GM18873 (cell line): Measurements from ENCODE around the gene ARHGAP24.

ENCODE experiments used
- ATAC-seq: cut with Tn5 transposase; IDR thresholded peaks from one replicate; pipeline ENCODE4 v1.9.1; 2021; ENCODE audit warnings: mild to moderate bottlenecking, moderate library complexity, moderate number of reproducible peaks; ENCODE audit not compliant: unreplicated experiment, low FRiP score

ARHGAP24 gene

GRCh38 chr4:85681221-85681657 is 206.3 kb downstream of the ARHGAP24 start:
- ATAC-seq = no peak

- ATAC-seq = no peak
Measured at GRCh38 chr4:85681921-85682320, 207.0 kb downstream of the ARHGAP24 start.

GRCh38 chr4:85682391-85682790 is 207.4 kb downstream of the ARHGAP24 start:
- no peak for ATAC-seq

- no peak for ATAC-seq
Measured at GRCh38 chr4:85684676-85685075, 209.7 kb downstream of the ARHGAP24 start.

DNA sequence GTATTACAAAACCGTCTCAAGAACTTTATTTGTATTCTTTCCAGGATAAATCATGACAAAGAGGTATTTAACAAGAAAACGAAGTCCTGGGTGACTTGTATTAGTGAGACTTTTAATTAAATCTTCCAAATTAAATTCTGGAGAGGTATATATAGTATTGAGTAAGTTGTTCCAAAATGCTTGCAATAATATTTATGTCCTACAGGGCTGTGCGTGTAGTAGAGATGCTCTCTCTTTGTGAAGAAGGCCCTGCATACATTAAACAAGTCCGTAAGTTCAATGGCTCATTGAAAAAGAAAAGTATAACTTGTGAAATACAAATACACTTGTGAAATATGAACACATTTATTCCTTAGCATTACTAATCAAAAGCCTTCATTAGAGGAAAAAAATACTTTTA is 211.4 kb downstream of the ARHGAP24 start:
- no peak for ATAC-seq

DNA sequence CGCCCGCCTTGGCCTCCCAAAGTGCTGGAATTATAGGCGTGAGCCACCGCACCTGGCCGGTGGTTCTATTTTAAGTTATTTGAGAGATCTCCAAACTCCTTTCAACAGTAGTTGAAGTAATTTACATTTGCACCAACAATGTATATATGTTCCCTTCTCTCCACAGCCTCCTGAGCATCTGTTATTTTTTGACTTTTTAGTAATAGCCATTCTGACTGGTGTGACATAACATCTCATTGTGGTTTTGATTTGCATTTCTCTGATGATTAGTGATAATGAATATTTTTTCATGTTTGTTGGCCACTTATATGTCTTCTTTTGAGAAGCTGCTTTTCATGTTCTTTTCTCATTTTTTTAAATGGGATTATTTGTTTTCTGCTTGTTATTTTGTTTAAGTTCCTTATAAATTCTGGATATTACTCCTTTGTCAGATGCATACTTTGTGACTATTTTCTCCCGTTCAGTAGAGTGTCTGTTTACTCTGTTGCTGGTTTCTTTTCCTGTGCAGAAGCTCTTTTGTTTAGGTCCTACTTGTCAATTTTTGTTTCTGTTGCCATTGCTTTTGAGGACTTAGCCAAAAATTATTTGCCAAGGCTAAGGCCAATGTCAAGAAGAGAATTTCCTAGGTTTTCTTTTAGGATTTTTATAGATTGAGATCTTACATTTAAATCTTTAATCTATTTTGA is 213.2 kb downstream of the ARHGAP24 start:
- ATAC-seq = no peak

- no peak for ATAC-seq
Measured at GRCh38 chr4:85696661-85697060, 221.7 kb downstream of the ARHGAP24 start.

GRCh38 chr4:85697854-85698253 is 222.9 kb downstream of the ARHGAP24 start:
- ATAC-seq = no peak

- no peak for ATAC-seq
Measured at GRCh38 chr4:85700362-85700761, 225.4 kb downstream of the ARHGAP24 start.

GRCh38 chr4:85701861-85702321 is 226.9 kb downstream of the ARHGAP24 start:
- ATAC-seq = peak; percentile 99

GRCh38 chr4:85703096-85703495 is 228.1 kb downstream of the ARHGAP24 start:
- no peak for ATAC-seq

DNA sequence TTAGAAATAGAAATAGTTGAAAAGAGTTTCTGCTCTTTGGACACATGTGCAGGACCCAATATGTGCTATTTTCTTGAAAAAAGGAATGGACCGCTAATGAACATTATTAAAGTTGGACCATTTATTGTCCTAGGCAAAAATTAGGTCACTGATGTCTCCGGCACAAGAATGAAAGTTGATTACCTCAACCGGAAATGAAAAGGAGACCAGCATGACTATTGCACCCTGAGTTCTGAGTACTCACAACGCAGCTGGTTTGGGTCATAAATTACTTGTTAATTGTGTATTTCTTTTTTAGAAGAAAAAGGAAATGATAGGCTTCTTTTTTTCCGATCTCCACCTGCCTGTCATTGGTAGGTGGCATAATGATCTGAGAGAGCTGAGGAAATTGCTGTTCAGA is 232.7 kb downstream of the ARHGAP24 start:
- ATAC-seq = peak; percentile 70

- no peak for ATAC-seq
Measured at GRCh38 chr4:85708468-85708867, 233.5 kb downstream of the ARHGAP24 start.

DNA sequence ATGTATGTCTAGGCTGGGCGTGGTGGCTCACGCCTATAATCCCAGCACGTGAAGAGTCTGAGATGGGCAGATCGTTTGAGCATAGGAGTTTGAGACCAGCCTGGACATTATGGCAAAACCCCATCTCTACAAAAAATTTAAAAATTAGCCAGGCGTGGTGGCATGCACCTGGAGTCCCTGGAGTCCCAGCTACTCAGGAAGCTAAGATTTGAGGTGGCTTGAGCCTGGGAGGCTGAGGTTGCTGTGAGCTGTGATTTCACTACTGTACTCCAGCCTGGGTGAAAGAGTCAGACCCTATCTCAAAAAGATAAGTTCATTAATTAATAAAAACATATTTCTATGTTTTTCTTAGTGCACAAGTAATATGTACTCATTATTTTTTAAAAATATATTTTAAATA is 238.1 kb downstream of the ARHGAP24 start:
- no peak for ATAC-seq

DNA sequence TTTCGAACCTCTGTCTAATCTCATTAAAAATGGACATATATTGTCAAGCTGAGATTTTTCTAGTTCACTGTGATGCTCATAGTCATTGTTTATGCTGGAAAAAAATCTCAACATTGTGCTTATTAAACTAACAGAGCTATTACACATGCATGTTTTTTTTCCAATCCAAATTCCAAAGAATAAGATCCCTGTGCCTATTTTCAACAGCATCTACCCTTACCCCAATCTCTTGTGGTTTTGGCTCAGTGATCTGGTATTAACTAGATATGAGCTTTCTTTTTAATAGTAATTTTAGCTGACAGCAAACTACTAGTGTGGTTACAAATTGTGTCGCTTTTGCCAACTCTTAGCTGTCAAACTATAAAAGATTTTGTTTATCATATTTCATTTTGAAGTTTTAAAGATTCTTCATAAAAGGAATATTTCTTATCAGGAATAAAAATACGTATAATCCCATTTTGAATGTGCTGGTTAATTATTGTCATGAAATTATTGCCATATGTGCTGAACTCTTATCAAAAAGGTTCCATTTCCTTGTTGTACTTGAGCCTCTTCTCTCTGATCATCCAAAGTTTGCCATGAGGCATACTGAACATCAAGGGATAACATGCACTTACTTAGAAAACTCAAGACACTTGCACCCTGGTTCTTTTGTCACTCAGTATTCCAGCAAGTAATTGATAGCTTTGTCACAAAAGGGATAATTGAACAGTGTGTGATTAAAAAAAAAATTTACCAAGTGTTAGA is 241.2 kb downstream of the ARHGAP24 start:
- no peak for ATAC-seq

- no peak for ATAC-seq
Measured at GRCh38 chr4:85717351-85717750, 242.4 kb downstream of the ARHGAP24 start.

DNA sequence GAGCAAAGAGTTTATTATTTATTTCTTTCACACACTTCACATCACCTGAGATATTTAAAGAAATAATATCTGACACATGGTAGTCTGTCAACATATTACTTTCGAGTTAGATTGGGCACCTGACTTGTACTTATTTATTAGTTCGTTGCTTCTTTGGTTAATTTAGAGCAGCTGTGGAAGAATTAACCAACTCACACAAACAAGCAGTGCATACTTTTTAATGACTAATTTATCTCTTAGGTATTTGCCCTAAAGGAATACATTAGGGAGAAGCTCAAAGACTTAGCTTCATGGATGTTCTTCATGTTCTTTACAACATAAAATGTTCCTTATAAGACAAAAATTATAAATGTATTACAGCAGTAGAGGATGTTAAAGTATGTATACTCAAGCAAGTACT is 242.9 kb downstream of the ARHGAP24 start:
- ATAC-seq = no peak

DNA sequence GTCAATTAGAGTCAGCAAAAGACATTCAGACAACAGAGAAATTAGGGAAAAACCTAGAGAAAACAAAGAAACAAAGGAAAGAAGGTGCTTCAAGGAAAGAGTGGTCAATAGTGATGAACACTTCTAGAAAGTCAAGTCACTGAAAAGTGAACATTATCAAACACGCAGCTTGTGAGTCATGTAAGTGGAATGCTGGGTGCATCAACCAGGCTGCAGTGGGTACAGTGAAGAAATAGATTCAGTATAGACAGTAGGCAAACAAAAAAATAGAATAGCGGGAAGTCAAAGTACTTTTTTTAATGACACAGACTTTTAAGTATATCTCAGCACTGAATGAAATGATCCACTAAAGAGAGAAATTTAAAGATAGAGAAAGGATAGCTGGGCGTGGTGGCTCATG is 245.8 kb downstream of the ARHGAP24 start:
- no peak for ATAC-seq

DNA sequence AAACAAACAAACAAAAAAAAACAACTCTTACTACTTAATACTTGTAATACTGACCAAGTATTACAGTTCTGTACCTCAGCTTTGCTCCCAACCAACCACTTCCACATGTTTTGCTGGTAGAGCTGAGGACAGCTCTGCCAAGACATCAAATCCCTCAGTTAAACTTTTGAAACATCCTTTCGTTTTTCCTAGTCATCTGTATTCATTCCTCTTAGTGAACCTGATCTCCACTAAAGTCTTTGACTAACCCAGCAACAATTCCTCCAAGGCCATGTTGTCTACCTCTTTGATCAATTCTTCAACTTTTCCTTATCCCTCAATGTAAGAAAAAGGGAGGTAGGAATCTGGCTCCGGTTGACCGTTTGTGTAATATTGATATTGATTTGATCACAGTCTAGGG is 247.5 kb downstream of the ARHGAP24 start:
- no peak for ATAC-seq

DNA sequence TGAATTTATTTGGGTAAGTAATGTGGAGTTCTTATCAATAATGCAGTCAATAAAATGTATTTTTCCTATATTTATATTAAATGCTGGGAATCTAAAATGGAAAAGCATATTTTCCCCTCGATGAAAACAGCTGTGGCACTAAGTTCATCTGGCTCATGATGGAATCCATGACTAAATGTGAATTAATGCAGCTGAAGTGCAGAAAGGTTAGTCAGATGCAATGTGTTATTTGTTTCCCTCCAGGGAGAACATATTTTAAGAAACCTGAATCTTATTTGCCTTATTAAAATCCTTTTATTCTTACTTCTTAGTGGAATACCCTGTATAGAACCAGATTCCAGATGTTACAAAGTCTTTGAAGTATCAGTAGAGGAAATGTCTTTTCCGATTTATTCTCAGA is 247.9 kb downstream of the ARHGAP24 start:
- ATAC-seq = no peak

- peak; percentile 59 for ATAC-seq
Measured at GRCh38 chr4:85724791-85725563, 250.0 kb downstream of the ARHGAP24 start.
